NCI-H2081 (cell line): Measurements from ENCODE around the gene PPP1R1C.

ENCODE experiments used
- DNase-seq, 2 experiments: peaks; one replicate each; lab custom pipeline; 2025; lab: John Stamatoyannopoulos, UW

Gene PPP1R1C

DNA sequence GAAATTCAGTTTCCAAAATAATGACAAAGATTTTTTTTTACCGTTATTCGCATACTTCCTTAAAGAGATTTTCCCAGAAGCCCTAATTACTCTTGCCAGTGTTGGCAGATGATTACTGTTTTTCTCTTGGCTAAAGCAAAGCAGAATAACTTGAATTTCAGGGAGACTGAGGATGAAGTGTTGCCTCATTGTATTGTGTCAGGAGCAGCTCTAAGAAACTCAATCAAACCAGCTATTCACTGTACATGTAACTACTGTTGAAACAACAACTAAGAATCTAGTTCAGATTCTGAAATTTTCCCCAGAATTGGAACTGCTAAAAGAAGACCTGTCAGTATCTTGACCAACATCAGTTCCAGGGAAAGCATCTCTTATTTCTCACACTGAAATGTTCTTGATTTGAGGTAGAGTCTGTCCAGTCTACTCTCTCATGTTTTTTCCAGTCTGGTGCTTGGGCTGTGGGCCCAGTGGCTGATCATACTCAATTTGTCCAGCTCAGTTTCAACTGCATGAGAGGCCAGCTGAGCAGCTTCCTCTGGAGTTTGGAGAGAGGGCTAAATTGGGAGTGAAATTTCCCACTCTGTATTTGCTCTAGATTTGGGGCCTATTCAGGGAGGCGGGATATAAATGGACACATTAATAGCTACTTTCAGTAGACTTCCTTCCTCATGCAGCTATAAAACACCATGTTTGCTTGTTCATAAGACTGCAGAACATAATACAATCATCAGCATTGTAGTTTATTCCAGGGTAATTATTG, 78.5 kb downstream of the PPP1R1C start:
- peak; percentile 17 to 65 for DNase-seq

DNA sequence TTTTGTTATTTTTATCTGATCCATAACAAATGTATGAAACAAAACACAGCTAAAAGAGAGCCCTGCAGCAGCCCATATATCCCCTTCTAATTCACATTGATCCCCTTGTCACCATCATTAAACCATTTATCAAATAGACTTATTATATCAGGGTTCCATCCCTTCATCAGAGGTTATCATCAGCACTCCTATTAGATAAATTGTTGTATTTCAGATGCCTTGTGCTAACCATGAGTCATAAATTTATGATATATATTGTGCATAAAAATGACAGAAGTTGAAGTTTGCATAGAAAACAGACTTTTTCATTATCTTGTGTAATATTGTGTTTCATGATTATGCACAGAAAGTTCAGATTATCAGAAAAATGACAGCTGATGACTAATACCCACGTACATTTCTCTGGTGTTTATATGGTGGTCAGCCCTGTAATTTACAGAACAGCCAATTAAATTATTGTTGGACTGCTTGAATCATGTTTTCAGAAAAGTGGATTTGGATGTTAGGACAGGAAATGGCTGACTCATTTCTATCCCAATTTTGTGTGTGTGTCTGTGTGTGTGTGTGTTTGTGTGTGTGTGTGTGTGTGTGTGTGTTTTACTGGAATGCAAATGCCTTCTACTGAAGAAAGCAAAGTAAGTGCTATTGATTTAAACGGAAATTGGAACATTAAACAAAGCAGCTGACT, 80.9 kb downstream of the PPP1R1C start:
- no peak for DNase-seq

DNA sequence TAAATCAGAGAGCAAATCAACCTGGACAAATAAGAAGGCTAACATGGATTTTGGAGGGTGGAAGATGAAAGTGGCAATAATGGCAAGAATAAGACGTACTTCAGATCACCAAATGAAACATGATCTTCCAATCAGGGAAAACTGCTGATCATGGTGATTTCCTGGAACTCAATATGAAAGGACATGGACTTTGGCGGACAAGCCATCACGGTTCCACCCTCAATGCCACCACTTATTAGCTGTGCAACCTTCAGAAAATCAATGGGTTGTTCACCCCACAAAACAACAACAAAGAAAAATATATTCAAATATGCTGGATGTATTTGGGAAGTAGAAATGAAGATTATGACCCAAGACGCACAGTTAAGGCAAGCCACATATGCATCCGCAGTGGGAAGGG, 81.7 kb downstream of the PPP1R1C start:
- no peak for DNase-seq

DNA sequence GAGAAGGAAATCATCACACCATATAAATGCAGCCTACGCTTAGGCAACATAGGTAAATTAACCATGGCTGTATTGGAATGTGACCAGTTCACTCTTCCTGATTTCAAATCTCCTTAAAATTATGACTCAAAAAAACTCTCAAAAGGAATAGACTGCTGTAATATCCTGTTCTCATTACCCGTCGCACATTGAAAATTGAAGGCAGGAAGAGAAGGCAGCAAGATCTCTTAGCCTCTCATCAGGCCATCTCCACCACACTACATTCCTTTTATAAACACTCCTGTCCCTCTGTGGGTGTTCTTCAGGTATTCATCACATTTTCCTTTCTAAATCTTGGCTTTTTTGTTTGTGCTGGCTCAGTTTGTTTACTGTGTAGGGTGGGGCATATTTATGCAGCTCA, 83.2 kb downstream of the PPP1R1C start:
- DNase-seq: no peak

DNA sequence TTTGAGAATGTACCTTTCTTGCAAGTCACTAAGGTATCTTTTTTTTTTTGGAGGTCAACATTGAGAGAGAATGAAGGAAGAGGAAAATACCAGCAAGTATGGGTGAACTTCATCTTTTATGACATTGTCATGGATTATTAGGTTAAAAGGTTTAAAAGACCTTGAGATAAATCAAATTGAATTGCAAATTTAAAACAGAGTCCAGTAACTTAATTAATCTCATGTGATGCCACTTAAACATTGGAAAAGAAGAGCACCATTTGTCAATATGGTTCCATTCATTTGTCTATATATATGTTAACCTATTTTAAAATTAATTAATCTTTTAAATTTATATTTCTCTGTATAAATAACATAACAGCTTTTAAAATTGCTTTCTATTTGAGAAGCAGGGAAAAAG, 83.8 kb downstream of the PPP1R1C start:
- no peak for DNase-seq

DNA sequence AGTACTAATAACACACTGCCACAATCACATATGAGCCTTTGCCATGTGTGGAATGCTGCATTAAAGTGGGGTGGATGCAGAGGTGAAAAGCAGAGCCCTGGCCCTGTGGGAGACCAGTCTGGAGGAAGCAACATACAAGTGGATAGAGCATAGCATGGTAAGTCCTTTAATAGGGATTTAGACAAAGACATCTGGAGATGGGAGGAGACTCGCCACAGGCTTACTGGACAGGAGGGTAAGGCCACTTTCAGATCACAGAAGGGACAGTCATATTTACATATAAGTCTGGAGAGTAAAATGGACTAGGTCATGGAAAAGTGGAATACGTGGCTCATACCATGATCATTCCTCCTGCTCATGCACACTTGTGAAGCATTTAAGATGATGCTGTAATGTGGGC, 84.3 kb downstream of the PPP1R1C start:
- no peak for DNase-seq

DNA sequence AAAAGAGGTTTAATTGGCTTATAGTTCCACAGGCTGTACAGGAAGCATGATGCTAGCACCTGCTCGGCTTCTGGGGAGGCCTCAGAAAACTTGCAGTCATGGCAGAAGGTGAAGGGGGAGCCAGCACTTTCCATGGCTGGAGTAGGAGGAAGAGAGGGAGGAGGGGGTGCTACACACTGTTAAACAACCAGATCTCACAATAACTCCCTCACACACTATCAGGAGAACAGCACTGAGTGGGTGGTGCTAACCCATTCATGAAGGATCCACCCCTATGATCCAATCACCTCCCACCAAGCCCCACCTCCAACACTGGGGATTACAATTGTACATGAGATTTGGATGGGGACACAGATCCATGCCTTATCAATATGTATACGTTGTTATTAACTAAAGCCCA, 85.1 kb downstream of the PPP1R1C start:
- DNase-seq: no peak

DNA sequence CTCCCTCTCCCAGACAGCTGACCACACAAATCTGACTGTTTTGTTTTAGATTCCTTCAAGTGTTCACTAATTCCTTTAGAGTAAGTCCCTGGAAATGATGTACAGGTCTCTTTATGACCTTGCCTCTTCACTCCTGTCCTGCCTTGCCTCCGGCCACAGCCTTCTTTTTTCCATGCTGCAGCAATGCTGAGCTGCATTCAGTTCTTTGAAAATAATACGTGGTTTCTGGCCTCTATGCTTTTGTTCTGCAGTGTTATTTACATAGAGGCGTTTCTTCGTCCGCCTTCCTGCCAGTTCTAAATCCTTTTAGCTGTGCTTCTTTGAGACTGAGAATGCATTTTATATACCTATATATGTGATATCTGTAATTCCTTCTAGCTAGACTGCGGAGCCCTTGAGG, 87.2 kb downstream of the PPP1R1C start:
- DNase-seq: no peak

DNA sequence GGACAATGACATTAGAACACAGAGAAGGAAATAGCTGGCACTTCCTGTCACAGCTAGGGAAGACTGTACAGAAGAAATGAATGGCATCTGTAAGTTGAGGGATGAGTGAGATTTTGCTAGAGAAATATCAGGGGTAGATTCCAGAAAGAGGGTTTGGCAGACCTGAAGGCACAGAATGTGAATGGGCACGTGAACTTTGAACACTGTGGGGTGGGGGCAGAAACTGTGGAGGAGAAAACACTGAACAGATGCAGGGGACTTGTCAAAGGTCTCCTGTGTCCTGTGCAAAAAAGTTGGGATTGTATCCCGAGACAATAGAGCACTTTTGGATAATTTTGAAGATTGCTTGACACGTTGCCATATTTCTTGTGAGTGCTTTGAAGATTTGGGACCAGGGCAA, 88.0 kb downstream of the PPP1R1C start:
- no peak for DNase-seq

DNA sequence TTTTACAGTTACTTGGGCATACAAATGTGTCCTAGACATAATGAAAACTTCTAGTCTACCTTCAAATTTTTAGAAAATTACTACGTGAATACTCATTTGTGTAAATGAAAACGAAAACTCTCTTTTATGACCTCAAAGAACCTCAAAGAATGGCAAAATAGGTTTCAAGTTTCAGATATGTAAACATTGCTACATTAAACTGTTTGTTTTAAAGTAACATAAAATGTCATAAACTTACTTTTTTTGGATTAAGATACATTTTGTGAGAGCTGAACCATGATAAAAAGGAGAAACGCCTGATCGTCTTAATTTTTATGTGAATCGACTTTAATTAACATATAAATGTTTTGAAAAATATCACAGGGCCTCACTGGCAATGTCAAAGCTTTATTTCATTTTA, 91.4 kb downstream of the PPP1R1C start:
- DNase-seq: no peak

DNA sequence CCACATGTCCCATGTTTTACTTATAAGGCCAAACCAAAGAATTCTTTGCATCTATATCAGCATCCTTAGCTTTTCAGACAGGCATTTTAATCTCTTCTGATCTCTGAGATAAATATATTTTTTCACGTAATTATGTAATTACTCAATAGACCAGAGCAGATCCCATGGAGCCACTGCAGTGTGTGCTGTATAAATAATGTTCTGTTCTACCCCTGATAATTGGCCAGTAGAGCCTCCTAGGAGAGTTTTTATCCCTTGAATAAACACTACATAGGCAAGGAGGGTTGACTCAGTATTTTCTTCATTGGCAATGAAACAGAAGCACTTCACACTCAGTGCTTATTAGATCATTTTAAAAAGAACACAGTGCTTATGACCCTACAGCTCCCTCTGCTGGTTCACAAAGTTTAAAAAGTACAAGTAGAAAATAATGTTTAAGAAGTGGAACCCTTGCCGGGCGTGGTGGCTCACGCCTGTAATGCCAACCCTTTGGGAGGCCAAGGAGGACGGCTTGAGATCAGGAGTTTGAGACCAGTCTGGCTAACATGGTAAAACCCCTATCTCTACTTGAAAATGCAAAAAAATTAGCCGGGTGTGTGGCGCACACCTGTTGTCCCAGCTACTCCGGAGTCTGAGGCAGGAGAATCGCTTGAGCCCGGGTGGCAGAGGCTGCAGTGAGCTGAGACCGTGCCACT, 91.9 kb downstream of the PPP1R1C start:
- peak; percentile 83 to 92 for DNase-seq

DNA sequence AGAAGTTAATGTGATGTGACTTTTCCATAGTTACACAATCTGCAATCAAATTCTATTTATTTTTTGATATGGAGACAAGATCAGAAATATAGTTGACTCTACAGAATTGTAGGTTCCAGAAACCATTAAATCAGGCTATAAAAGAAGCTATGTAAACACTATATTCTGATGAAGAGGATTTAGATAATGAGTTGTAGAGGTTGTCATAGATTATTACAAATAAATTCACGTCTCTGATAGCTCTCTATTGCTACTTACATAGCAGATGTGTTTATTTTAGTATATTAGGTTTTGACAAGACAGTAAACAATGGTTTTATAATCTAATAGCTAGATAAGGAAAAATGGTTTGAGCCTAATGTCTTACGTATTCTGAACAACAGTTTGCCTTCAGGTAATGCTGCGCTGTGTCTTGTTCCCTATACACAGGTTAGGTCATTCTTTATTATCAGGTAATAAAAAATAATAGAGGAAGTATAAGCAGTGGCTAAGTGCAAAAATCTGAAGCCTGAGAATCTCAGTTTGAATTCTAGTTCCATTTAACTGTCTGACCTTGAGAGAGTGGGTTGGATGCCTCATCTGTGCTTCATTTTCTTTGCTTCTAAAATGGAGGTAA, 93.4 kb downstream of the PPP1R1C start:
- DNase-seq: no peak

DNA sequence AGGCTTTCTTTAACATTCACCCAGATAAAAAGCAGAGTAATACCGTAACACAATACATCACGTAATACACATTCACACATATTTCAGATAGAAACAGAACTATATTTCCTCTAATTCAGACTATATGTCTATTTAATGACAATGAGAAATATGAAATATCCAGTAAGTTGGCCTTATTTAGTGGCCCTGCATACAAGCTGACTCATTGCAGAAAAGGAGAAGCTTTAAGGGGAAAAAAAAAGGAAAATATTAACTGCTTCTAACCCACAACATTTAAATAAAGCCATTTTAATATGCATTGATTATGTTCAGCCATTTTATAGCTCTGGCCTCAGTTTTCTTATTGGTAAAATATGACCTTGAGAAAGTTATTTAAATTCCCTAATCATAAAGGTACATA, 94.8 kb downstream of the PPP1R1C start:
- no peak for DNase-seq

DNA sequence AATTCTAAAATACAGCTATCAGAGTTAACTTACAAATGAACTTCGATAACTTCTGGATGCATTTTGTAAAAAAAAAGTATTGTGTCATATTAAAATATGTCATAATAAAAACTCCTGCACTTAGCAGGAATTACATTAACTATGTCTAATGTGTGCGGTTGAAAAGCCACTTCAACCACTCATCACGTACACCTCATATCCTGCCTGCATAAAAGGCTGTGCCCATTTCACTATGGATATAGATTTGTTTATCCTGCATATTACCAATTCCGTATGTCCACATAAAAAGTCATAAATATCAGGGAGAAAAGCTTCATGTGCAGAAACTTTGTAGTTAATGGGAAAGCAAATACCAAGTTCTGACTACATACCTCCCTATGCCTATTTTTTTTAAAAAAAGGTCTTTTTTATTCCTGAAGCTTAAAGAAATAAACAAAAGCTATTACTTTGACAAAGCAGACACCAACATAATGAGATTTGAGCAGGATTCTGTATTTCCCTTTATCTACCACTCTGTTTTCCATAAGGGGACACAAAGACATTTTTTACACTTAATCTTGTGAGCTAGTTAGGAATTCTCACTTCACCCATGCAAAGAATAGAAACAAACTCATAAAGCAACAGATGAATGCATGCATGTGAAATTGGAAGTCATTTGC, 96.1 kb downstream of the PPP1R1C start:
- DNase-seq: no peak

DNA sequence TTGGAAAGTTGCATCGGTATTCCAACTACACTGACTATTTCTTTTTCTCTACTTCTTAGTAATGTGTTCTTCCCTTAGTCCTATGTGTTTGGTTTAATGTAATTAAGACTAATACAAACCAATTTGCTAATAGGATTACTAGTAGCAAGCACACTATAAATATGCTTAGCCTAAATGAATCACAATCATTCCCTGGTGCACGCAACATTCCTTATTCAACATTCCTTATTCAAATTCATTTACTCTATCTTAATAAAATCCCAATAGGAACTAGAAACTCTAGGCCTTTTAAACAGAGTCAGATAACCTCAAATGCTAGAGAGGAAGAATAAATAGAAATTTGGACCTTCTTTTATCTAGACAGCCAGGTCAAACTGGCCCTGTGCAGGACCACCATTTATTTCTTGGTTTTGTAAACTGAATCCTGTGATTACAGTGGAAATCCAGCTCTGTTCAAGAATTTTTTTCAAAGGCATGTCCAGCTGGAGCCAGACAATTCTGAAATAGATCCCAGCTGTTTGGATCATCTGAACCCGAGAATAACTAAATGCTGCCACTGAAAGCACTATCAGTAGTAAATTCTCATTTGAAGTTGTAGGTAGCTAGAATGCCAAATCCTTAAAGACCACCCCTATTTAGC, 103.1 kb downstream of the PPP1R1C start:
- no peak for DNase-seq

DNA sequence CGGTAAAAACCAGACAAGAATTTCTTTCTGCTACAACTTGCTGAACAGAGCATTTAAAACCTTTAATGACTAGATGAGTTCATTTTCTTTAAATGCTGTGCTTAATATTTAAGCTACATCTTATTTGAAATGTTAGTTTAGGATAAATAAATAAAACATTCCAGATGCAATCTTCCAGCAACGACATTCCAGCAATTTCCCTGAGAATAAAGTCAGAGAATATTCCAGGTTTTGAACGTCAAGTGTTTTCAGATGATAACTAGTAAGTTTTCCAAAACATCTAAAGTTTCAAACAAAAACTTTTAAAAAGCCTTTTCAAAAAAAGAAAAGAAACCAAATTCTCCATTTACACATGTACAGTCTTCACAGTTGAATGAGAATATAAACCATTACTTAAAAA, 104.8 kb downstream of the PPP1R1C start:
- no peak for DNase-seq

DNA sequence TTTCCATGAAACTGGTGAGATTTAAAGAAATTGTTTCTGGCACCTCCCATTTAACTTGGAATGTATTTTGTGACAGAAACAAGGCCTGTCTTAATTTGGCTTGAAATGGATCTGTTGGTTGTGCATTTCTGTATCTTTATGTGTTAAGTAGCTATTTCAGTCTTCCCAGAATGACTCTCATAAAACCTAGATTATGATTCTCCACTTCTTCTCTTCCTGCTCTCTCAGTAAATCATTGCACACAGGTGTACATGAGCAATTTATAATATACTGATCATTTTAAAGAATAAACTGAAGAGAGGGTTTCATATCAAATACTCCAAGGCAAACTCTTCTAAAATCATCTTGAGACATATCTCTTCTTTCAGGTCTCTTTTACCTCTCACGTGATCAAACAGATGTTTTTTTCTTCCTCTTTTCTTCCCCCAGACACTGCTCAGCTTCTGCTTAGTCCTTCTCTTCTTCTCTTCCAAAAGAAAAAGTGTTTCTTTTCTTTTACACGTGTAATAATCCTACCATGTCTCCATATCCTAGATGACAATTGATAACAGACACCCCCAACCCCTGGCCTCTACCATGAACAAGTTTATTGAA, 112.0 kb downstream of the PPP1R1C start:
- no peak for DNase-seq

DNA sequence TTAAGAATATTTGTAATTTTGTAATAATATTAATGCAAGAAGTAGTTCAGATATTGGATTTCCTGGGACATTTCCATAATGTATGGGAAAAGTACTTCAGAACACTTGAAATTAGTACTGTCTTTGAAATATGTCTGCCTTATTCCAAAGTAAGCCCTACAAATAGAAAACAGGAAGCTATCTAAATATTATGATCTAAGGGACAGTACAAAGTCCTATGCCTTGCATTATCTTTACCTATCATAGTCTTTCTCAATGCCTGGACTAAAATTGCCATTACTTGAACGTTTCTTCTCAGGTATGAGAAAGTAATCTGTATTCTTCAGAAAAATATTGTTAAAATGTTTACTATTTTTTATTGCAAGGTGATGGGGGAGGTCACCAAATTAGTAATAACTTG, 113.0 kb downstream of the PPP1R1C start:
- no peak for DNase-seq

DNA sequence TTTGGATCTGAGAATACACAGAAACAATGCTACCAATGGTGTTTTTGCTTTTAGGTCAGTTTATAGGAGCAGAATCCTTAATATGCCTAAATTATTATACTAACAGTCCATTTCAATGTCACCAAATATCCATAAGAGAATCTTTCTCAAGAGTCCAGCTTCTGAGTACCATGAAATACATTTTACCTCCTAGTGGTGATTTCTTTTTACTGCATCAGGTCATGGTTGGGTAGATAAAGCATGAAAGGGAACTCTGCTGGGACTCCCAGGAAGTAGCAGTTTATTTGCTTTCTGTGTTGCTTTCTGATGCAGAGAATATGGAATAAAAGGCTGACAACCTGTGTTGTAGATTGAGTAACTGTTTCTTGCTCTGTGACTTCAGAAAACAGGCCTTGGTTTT, 115.6 kb downstream of the PPP1R1C start:
- no peak for DNase-seq

DNA sequence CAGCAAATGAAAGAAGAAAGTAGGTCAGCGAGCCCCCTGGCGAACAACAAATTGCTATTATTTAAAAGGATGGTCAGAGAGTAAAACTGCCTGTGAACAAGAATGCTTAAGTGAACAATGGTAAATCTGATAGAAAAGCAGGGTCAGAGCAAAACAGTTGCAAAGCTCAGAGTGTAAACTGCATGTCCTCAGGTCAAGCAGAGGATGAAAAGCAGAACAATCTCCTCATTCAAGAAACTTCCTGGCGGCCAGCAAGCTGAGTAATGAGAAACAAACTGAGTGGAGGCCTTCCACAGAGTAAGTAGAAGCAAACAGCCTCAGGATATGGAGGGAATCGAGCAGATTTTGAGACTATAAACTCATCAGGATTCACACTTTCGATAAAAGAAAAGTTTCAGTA, 117.9 kb downstream of the PPP1R1C start:
- no peak for DNase-seq

DNA sequence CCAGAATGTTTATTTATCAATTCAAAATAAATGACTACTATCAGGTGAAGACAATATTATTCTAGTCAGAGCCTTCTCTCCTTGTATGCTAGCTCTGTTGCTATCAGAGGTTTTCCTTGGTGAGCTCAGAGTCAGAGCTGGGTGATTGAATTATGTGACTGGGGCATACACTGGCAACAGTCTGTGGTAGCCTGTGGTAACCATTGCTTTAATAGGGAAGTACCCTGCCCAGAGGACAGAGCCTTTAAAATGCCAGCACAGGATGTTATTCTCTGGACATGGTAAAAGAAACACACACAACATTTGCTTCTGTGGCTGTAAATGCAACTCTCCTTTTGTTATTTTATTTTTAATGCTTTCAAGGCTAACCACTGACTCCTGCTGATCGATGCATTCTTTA, 124.7 kb downstream of the PPP1R1C start:
- DNase-seq: no peak
